Left kidney (tissue), 2 donors: ENCODE results near the gene IQGAP2. TPM values are rescaled to one million over a fixed set of nuclear protein-coding genes. Genes with fewer than 3 reads are reported as not detected.
A peak's percentile ranks its signal among the peaks of the same experiment; 100 is the strongest.
"Not testable (repeated sequence)": the region's sequence is repeated elsewhere in the genome, so short reads cannot be mapped to it uniquely, and the experiment has no call there.

Source experiments
- DNase-seq: peaks from one replicate; pipeline ENCODE4 v3.0.0-alpha.2; 2013
- polyA plus RNA-seq: library from polyadenylated mRNA; unstranded; fragments of 120-200 nt; gene quantifications from one replicate; pipeline ENCODE4 v1.2.1, GENCODE V29; 2013; ENCODE audit not compliant: insufficient read length

The IQGAP2 gene
- polyA plus RNA-seq, 1 donor: 77.6 TPM

DNA sequence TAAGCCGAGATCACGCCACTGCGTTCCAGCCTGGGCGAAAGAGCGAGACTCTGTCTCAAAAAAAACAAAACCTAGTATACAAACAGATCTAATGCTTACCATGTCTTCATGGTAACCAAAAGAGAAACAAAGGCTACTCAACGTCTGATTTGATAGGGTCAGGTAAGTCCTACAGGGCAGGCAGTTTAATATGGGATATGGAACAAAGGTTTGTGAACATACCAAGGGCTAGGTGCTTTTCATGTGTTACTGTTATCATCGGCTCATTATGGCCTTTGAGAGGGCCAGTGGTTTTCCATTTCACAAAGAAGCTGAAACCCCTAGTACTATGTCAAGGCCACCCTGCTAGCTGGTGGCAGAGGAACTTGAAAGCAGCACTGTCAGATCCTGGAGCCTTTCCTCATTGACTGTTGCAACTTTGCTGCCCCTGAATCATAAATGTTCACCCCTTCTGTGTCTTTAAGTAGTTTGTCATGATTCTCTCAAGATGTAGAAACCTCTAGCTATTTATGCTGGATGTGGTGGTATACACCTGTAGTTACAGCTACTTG is 5.1 kb downstream of the IQGAP2 start:
- DNase-seq: no peak

DNA sequence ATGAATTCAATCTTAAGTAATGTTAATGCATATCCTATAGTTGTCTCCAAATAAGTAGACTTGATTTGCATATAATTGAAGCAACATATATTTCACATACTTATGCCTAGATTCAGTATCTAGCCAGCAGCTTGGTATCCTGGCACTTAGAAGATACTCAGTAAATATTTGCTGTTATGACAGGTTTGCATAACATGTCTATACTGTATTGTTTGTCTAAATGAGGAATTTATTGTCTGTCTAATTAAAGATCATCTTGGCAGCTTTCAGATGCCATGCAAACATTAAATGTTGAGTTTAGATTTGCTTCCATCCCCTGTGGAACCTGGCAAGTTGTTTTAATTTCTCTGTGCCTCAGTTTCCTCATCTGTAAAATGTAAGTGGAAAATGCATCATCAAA is 9.4 kb downstream of the IQGAP2 start:
- no peak for DNase-seq

DNA sequence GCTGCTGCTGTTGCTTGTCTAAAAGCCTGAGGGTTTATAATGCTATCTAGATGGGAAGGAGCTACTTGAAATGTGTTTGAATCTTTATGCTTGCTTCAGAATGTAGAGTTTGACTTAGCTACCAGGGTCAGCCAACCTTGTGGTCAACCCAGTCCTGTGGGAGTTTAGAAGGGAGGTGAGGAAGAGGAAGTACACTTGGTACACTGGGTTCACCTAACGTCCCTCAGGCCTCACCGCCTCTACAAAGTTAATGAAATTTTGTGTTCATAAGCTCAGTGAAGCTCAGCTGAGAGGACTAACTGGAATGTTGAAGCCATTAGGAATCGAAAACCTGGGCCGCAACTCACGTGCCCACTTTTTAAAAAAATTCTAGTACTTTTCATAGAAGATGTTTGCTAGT is 10.7 kb downstream of the IQGAP2 start:
- DNase-seq: no peak

DNA sequence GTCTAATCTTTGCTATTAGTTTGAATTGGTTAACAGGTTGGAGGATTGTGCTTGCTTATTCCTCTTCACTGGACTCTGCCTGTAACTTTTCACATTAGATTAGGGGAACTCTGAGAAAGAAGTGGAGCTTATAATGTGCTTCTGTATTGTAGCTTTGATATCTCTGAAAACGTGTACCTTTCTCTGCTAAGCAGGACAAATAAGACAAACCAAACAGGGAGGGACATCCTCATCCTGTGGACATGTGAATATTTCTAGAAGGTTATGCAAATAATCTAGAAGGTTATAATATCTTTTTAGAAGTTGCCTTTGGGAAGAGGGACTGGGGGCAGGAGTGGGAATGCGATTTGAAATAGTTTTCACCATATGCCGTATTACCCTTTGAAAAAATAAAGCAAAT is 11.7 kb downstream of the IQGAP2 start:
- DNase-seq: no peak

DNA sequence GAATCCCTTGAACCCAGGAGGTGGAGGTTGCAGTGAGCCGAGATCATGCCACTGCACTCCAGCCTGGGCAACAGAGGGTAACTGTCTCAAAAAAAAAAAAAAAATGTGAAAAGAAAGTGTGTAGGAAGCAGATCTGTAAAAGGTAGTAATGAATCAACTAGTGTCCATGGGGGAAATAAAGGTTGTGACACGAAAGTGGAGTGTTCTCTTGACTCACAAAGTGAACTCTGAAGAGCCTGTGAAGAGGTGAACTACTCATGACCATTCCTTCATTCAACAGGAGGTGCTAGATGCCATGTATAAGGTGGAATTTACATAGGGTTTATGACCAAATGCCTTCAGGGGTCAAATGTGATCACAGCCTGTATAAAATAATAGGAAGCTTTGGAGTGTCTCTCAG is 12.8 kb downstream of the IQGAP2 start:
- DNase-seq: no peak

DNA sequence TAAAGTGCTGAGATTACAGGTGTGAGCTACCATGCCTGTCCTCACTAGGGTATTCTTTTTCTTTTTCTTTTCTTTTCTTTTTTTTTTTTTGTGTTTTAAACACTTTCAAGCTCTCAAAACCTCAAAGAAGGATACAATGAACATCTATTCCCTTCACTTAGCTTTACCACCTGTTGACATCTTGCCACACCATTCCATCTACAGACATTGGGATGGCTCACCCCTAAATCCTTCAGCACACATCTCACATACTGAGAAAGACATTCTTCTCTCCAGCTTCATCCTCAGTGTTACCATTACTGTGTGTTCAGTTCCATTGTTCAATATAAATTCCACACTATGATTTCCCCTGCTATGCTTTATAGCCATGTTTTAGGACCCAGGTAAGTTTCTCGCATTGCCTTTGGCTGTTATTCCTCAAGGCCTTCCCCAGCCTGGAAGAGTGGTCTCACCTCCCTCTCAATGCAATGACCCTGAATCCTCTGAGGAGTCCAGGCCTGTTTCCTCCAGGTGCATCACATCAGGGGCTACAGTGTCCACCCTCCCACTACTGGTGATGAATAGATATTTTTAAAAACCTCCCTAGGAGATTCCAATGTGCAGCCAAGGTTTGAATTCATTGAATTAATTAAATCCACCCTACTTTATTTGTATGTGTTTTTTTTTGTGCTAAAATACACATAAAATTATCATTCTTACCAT is 16.7 kb downstream of the IQGAP2 start:
- peak; percentile 32 for DNase-seq

DNA sequence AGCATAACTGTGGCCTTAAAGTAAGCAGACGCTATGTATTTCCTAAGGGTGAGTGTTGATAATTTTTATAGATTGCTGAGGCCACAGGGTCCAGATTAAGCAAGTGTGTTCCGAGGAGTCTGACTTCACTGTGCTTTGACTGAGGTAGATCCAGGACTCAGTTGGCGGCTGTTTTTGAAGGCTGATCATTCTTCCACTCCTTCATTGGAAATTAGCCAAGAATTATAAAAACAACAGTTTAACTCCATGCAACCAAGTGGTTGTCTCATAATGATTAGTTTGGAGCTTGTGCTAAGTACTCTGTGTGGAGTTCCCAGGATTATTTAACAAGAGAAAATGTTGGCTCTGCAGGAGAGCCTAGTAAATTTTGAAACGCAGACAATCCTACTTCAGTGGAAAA is 19.1 kb downstream of the IQGAP2 start:
- DNase-seq: no peak

DNA sequence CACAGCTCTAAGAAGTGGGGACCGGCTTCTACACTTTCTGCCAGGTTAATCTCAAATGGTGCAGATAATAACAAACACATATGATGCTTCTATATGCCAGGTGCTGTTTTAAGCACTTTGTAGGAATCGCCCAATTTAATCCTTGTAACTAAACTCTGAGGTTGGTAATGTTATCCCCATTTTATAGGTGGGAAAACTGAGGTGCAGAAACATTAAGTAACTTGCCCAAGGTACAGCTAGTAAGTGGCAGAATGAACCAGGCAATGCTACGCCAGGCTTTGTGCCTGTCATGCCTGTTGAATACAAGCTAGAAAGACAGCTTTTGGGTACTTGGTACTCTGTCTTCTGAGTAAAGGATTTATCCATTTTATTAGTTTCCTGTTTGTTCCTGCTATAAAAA is 19.7 kb downstream of the IQGAP2 start:
- no peak for DNase-seq

DNA sequence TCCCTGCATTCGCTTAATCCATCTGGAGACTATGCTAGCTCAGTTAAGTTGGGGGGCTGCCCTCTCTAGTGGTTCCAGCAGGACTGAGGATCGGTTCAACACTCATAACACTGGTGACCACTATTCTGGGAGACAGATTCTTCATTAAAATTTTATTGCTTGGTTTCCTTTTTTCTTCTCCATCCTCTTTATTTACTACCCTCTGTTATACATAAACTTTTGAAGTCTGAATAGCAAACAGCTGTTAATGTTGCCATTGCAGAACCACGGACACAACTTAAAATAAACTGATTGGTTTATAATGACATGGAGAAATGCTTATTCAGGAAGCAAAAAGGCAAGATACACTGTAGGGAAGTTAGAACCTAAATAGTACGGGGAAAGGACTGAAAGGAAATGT is 22.1 kb downstream of the IQGAP2 start:
- no peak for DNase-seq

DNA sequence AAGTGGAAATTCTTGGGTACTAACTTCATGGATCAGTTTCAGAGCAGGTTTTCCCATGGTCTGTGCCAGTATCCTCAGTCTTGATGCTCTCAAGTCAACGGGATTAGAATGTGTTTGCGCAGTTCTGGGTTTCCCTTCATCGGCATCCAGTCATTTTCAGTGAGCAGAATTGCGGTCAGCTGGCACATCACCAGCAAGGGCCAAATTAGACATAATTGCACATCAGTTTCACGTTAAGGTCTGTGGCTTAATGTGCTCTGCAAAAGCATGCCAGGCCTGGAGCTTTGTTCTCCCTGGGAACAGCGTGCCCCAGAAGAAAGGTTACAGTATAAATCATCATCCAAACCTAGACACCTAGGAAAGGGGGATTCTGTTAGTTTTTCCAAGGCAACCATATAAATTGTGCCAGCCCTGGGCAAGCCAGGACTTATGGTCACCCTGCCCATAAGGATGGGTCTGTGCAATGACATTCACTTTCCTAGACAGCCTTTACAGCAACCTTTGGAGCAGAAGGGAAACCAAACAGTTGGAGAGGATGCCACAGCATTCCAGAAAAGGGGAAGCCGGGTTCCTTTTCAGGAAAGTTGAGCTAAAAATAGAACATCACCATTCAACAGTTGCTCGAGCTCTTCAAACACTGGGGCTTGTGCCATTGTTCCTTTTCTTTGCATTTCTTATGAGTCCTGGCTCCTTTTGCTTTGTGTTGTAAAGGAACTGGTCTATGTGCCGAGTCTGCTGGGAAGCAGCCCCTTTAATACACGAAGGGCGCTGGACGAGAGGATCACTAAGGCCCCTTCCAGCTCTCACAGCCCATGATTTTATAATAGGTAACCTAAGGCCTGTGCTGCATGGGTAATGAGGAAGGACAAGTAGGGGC is 23.1 kb downstream of the IQGAP2 start:
- DNase-seq: no peak

DNA sequence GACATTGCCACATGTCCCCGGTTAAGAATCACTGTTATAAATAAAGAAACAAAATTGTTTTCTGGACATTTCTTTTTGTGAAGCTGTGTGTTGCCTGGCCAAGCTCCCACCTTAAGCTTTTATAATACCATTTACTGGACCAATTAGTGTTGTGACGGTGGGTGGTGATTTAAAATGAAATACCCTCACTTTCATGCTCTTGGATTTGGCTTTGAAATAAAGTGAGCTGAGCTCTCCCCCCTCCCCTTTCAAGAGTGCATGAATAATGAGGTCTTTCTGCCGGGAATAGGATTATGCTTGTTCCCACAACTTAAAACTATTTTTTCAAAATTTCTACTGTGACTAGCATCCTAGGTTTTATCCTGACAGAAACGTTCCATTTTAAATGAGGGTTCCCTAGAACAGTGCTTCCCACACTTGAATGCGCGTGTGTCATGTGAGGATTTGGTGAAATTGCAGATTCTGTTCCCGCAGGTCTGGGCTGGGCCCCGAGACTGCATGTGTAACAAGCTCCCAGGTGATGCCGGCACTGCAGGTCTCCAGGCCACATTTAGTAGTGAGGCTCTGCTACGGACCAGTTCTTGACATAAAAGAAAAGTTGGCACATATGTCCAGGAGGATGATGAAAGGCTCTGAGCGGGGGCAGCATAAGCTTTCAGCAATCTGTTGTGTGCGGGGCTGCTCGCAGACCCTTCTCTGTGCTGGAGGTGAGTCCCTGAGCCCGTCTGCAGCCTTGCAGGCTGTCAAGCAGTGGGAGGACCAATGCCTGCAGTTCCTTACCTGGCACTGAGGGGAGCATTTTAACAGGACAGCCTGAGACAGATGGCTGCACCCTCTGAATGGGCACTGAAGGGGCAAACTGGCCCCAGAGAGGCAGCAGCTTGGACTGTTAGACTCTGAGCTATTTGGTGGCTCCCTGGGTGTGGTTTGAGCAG is 24.4 kb downstream of the IQGAP2 start:
- DNase-seq: no peak

DNA sequence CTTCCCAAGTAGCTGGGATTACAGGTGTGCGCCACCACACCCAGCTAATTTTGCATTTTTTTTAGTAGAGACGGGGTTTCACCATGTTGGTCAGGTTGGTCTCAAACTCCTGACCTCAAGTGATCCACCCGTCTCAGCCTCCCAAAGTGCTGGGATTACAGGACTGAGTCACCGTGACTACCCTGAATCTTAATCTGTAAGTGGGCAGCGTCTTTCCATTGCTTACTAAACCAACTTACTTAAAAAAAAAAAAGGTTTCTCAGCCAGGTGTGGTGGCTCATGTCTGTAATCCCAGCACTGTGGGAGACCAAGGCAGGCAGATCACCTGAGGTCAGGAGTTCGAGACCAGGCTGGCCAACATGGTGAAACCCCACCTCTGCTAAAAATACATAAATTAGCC is 25.5 kb downstream of the IQGAP2 start:
- DNase-seq: not testable (repeated sequence)

DNA sequence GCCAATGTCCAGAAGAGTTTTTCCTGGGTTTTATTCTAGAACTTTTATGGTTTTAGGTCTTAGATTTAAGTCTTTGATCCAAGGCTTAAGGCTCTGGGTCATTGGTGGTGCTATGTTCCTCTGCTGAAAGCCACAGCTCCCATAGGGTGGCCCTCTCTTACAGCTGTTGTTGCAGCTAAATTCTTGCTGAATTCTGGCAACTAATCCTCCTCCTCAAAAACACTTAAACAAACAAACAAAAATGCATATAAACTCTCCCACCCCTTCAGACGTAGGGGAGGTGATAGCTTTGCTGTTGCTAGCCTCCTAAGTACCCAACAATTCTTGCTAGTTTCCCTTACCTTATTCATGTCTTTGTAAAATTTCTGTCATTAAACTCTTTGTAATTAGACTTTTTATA is 30.2 kb downstream of the IQGAP2 start:
- DNase-seq: no peak

DNA sequence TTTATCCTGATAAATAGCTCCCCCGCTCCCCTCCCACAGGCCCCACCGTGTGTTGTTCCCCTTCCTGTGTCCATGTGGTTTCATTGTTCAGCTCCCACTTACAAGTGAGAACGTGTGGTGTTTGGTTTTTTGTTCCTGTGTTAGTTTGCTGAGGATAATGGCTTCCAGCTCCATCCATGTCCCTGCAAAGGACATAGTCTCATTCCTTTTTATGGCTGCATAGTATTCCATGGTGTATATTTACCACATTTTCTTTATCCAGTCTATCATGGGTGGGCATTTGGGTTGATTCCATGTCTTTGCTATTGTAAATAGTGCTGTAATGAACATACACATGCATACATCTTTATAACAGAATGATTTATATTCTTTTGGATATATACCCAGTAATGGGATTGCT is 34.4 kb downstream of the IQGAP2 start:
- DNase-seq: not testable (repeated sequence)

DNA sequence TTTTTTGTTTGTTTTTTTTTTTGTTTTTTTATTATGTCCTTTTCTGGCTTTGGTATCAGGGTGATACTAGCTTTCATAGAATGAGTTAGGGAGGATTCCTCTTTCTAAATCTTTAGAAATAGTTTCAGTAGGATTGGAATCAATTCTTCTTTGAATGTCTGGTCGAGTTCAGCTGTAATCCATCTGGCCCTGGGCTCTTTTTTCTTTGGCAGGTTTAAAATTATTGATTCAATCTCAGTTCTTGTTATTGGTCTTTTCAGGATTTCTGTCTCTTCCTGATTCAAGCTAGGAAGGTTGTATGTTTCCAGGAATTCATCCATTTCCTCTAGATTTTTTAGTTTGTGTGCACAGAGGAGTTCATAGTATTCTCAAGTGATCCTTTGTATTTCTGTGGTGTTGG is 34.9 kb downstream of the IQGAP2 start:
- DNase-seq: no peak

DNA sequence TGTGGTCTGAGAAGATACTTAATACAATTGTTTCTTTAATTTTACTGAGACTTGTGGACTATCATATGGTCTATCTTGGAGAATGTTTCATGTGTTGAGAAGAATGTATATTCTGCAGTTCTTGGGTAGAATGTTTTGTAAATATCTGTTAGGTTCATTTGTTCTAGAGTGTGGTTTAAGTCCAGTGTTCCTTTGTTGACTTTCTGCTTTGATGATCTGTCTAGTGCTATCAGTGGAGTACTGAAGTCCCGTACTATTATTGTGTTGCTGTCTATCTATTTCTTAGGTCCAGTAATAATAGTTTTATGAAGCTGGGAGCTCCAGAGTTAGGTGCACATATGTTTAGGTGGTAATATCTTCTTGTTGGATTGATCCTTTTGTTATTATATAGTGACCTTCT is 36.1 kb downstream of the IQGAP2 start:
- no peak for DNase-seq

DNA sequence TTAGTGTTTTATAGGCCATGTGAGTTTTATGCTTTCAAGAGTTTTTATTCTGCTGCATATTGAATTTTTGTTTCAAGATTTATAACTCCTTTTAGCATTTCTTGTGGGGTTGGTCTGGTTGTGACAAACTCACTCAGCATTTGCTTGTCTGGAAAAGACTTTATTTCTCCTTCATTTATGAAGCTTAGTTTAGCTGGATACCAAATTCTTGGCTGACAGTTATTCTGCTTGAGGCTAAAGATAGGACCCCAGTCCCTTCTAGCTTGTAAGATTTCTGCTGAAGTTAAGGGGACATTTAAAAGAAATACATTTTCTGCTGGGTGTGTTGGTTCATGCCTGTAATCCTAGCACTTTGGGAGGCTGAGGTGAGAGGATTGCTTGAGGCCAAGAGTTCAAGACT is 36.8 kb downstream of the IQGAP2 start:
- DNase-seq: no peak

DNA sequence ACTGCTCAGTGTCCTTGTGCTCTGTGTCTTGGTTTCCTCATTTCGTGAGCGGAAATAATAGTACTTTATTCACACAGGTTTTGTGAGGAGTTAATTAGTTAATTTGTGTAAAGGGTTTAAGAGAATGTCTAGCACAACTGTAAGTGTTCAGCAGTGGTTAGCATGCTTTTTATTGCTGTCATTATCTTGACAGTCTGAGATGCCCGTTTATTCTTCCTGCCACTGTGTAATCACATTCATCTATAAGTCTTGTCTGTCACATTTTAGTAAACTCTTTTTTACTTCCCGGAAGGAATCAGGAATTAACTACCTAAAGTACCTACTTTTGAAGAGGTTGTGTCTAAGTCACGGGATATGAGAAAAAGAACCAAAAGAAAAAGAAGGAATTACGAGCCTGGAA is 38.0 kb downstream of the IQGAP2 start:
- DNase-seq: no peak

DNA sequence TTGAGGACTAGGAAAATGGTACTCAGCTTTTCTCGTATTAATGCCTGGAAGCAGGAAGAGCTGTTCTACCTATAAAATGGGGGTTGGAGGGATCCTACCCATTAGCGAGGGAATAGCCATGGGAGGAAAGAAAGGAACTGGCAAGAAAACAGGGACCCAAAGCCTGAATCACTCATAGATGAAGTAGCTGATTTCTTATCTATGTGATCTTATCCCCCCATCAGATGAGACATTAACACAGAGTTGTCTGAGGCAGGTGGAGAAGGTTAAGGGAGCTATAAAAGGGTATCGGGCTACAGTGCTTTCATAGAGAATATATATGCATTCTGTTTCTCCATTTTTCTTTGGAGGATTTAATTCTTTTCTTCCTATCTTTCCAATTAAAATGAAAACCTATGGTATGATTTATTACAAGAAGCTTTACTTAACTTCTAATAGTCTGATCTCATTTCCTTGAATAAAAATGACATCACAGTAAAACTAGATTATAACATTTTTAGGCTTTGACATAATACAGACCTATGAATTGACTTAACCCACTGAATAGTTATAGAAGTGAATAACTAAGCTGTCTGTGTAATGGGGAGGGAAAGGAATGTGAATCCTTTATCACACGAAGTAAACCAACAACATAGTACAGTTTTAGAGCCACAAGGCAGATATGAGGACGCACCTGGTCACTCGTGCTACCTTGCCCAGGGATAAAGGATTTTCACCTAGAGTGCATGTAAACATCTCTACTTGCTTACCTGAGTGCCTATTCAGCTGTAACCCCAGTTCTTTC is 39.0 kb downstream of the IQGAP2 start:
- DNase-seq: no peak

DNA sequence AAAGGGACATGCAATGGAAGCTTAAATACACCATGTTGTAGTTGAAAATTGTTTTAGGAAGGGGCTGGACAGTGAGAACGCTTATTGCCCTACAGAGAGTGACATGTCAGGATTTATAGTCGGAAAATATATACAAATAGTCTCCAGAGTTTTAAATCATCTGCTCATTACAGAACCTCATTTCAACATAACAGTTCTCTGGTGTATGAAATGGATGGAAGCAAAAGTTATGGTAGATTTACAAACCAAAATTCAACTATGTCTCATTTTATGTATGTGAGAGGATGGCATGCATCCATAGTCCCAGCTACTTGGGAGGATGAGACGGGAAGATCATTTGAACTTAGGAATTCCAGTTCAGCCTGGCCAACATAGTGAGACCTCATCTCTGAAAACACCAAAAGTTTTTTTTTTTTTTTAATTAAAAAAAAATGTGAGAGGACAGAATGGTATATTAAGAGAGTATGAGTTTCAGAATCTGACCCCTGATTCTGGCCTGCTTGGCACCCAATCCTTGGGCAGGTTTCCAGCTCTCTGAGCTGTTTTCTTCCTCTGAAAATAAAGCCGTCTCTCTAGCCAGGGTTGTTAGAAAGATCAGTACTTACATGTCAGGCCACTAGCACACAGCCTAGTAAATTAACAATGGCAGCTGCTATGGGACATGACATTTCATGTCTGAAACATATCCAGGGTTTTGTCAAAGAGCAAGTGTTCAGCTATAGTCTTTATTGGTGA is 40.1 kb downstream of the IQGAP2 start:
- DNase-seq: no peak

DNA sequence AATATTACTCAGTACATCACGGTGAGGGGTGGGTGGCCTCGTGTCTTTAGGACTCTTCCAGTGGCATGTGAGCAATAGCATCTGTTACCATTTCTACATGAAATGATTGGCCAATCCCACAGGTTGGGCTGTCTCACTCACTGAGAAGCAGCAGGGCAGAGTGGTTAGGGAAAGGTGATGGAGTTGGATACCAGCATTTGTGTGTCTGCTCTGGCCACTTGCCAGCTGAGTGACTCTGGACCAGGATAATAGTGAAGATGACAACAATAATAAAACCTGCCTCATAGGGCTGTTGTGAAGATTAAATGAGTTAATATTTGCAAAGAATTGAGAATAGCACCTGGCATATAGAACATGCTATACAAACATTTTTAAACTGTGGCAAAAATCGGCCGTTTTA is 42.0 kb downstream of the IQGAP2 start:
- DNase-seq: no peak
